ENCODE results near the gene THG1L. TPM values are rescaled to one million over a fixed set of nuclear protein-coding genes. Genes with fewer than 3 reads are reported as not detected.
A peak's percentile ranks its signal among the peaks of the same experiment; 100 is the strongest.

The THG1L gene
- total RNA-seq, 2 experiments from 2014 or later: 12.9 to 16.3 TPM

GRCh38 chr5:157747766-157748700, 16.8 kb downstream of the THG1L start:
- no peak for ATAC-seq
- CTCF ChIA-PET: interaction anchor here (1.2 kb wide), 1 partner anchor 14 kb away, joined by 3 read pairs; no protein-coding TSS in a partner anchor
- peaks cover 13% of the 10 kb centered on the region for H3K36me3 Mint-ChIP-seq
- no peak overlapping the region for H3K4me3 Mint-ChIP-seq
- no peaks in the 10 kb centered on the region for H3K9me3 Mint-ChIP-seq (ENCODE audit: low read depth)
- no peak overlapping the region for H3K27ac Mint-ChIP-seq
- DNase-seq: no peak
- peaks cover 36% of the 10 kb centered on the region for H3K4me1 Mint-ChIP-seq
- H3K27me3 Mint-ChIP-seq: no peaks in the 10 kb centered on the region

- DNase-seq (no peak), ATAC-seq (no peak)
- CTCF ChIA-PET: interaction anchor here (1.2 kb wide), 1 partner anchor 13 kb away, joined by 3 read pairs; no protein-coding TSS in a partner anchor
- H3K27ac Mint-ChIP-seq: no peak overlapping the region
- H3K9me3 Mint-ChIP-seq (ENCODE audit: low read depth): no peaks in the 10 kb centered on the region
- H3K27me3 Mint-ChIP-seq: no peaks in the 10 kb centered on the region
- no peak overlapping the region for H3K4me3 Mint-ChIP-seq
- peaks cover 32% of the 10 kb centered on the region for H3K4me1 Mint-ChIP-seq
- peaks cover 14% of the 10 kb centered on the region for H3K36me3 Mint-ChIP-seq
Measured at GRCh38 chr5:157748760-157749461, 17.7 kb downstream of the THG1L start.

- H3K27ac Mint-ChIP-seq: no peak overlapping the region
- H3K4me1 Mint-ChIP-seq: peaks cover 30% of the 10 kb centered on the region
- ATAC-seq: no peak
- no peak for DNase-seq
- H3K4me3 Mint-ChIP-seq: no peak overlapping the region
- no peaks in the 10 kb centered on the region for H3K9me3 Mint-ChIP-seq (ENCODE audit: low read depth)
- no peaks in the 10 kb centered on the region for H3K27me3 Mint-ChIP-seq
- CTCF ChIA-PET: no interaction called here
- H3K36me3 Mint-ChIP-seq: peaks cover 11% of the 10 kb centered on the region
Measured at GRCh38 chr5:157749462-157749799, 18.2 kb downstream of the THG1L start.

GRCh38 chr5:157750320-157750719, 19.1 kb downstream of the THG1L start:
- Mint-ChIP-seq H3K4me3 (no peak overlapping the region), H3K36me3 (peaks cover 11% of the 10 kb centered on the region), H3K9me3 (ENCODE audit: low read depth) (no peaks in the 10 kb centered on the region), H3K27ac (no peak overlapping the region), H3K27me3 (no peaks in the 10 kb centered on the region), H3K4me1 (peaks cover 22% of the 10 kb centered on the region)
- CTCF ChIA-PET: interaction anchor here (1.0 kb wide), 1 partner anchor 12 kb away, joined by 3 read pairs; no protein-coding TSS in a partner anchor
- DNase-seq: no peak
- ATAC-seq: no peak

GRCh38 chr5:157756122-157756521, 24.9 kb downstream of the THG1L start:
- DNase-seq (no peak), ATAC-seq (no peak)
- H3K4me3 Mint-ChIP-seq: no peak overlapping the region
- CTCF ChIA-PET: interaction anchor here (4.4 kb wide), 1 partner anchor 13 kb away, joined by 31 read pairs; the partner anchor contains the start of gene LSM11
- H3K27ac Mint-ChIP-seq: no peak overlapping the region
- peaks cover 10% of the 10 kb centered on the region for H3K4me1 Mint-ChIP-seq
- H3K9me3 Mint-ChIP-seq (ENCODE audit: low read depth): no peaks in the 10 kb centered on the region
- H3K27me3 Mint-ChIP-seq: no peaks in the 10 kb centered on the region
- H3K36me3 Mint-ChIP-seq: peaks cover 11% of the 10 kb centered on the region

GRCh38 chr5:157758706-157759105, 27.5 kb downstream of the THG1L start:
- Mint-ChIP-seq H3K9me3 (ENCODE audit: low read depth) (no peaks in the 10 kb centered on the region), H3K27ac (no peak overlapping the region), H3K4me1 (peaks cover 10% of the 10 kb centered on the region), H3K36me3 (peaks cover 4% of the 10 kb centered on the region), H3K4me3 (no peak overlapping the region), H3K27me3 (no peaks in the 10 kb centered on the region)
- ATAC-seq: no peak
- no peak for DNase-seq
- CTCF ChIA-PET: interaction anchor here (0.9 to 4.8 kb wide), 3 partner anchors 10 to 236 kb away, joined by 3 to 29 read pairs (median 8); partner anchors contain the start of gene LSM11

GRCh38 chr5:157761690-157762621, 30.7 kb downstream of the THG1L start:
- no peaks in the 10 kb centered on the region for H3K27me3 Mint-ChIP-seq
- H3K36me3 Mint-ChIP-seq: peaks cover 2% of the 10 kb centered on the region
- ATAC-seq: peak; percentile 89
- H3K4me1 Mint-ChIP-seq: peaks cover 10% of the 10 kb centered on the region
- H3K9me3 Mint-ChIP-seq (ENCODE audit: low read depth): no peaks in the 10 kb centered on the region
- H3K4me3 Mint-ChIP-seq: no peak overlapping the region
- H3K27ac Mint-ChIP-seq: no peak overlapping the region
- CTCF ChIA-PET: interaction anchor here (0.6 to 4.8 kb wide), 21 partner anchors 10 to 330 kb away, joined by 3 to 29 read pairs (median 4); partner anchors contain the start of gene LSM11
- DNase-seq: no peak

GRCh38 chr5:157764531-157764930, 33.3 kb downstream of the THG1L start:
- no peak overlapping the region for H3K27ac Mint-ChIP-seq
- no peaks in the 10 kb centered on the region for H3K27me3 Mint-ChIP-seq
- DNase-seq: no peak
- H3K9me3 Mint-ChIP-seq (ENCODE audit: low read depth): no peaks in the 10 kb centered on the region
- no peak overlapping the region for H3K4me3 Mint-ChIP-seq
- H3K4me1 Mint-ChIP-seq: no peaks in the 10 kb centered on the region
- H3K36me3 Mint-ChIP-seq: peaks cover 2% of the 10 kb centered on the region
- ATAC-seq: no peak
- CTCF ChIA-PET: interaction anchor here (1.0 to 1.5 kb wide), 2 partner anchors 184 to 231 kb away, joined by 5 to 9 read pairs; no protein-coding TSS in a partner anchor

GRCh38 chr5:157766442-157766841, 35.2 kb downstream of the THG1L start:
- Mint-ChIP-seq H3K9me3 (ENCODE audit: low read depth) (peaks cover 2% of the 10 kb centered on the region), H3K4me3 (no peak overlapping the region), H3K36me3 (no peaks in the 10 kb centered on the region), H3K4me1 (no peaks in the 10 kb centered on the region), H3K27ac (no peak overlapping the region), H3K27me3 (peaks cover 2% of the 10 kb centered on the region)
- ATAC-seq (no peak), DNase-seq (no peak)
- CTCF ChIA-PET: no interaction called here

GRCh38 chr5:157766902-157767301, 35.7 kb downstream of the THG1L start:
- Mint-ChIP-seq H3K4me3 (no peak overlapping the region), H3K9me3 (ENCODE audit: low read depth) (peaks cover 2% of the 10 kb centered on the region), H3K27ac (no peak overlapping the region), H3K36me3 (no peaks in the 10 kb centered on the region), H3K27me3 (peaks cover 2% of the 10 kb centered on the region), H3K4me1 (no peaks in the 10 kb centered on the region)
- DNase-seq (no peak), ATAC-seq (no peak)
- CTCF ChIA-PET: interaction anchor here (1.0 kb wide), 1 partner anchor 23 kb away, joined by 3 read pairs; the partner anchor contains the start of gene LSM11

- CTCF ChIA-PET: interaction anchor here (1.0 kb wide), 1 partner anchor 24 kb away, joined by 3 read pairs; the partner anchor contains the start of gene LSM11
- Mint-ChIP-seq H3K4me3 (no peak overlapping the region), H3K4me1 (no peaks in the 10 kb centered on the region), H3K9me3 (ENCODE audit: low read depth) (peaks cover 2% of the 10 kb centered on the region), H3K27ac (no peak overlapping the region), H3K27me3 (peaks cover 2% of the 10 kb centered on the region), H3K36me3 (no peaks in the 10 kb centered on the region)
- ATAC-seq: no peak
- no peak for DNase-seq
Measured at GRCh38 chr5:157767689-157768088, 36.5 kb downstream of the THG1L start.

GRCh38 chr5:157770665-157771064, 39.4 kb downstream of the THG1L start:
- ATAC-seq: no peak
- H3K4me1 Mint-ChIP-seq: no peaks in the 10 kb centered on the region
- CTCF ChIA-PET: interaction anchor here (0.5 kb wide), 1 partner anchor 703 kb away, joined by 4 read pairs; no protein-coding TSS in a partner anchor

More at GRCh38 chr5:157770665-157771064, 39.4 kb downstream of the THG1L start:
- H3K27ac Mint-ChIP-seq: no peak overlapping the region
- peaks cover 4% of the 10 kb centered on the region for H3K27me3 Mint-ChIP-seq
- no peak for DNase-seq
- no peak overlapping the region for H3K4me3 Mint-ChIP-seq
- peaks cover 2% of the 10 kb centered on the region for H3K9me3 Mint-ChIP-seq (ENCODE audit: low read depth)
- no peaks in the 10 kb centered on the region for H3K36me3 Mint-ChIP-seq
